A673 (cell line): ENCODE measurements around the gene MAP2K3. TPM values are rescaled to one million over a fixed set of nuclear protein-coding genes. Genes with fewer than 3 reads are reported as not detected.

Source experiments
- BruUV-seq: library from RNA; stranded (reverse); fragments of 400-500 nt; replicated peaks from 2 replicates; lab custom pipeline; 2021; lab: Mats Ljungman, UMichigan
- CTCF ChIA-PET: fragments of 300-600 bp; sonication (Branson Sonifier 250); formaldehyde crosslinking; loops from one replicate; lab custom pipeline; 2022; ENCODE audit warnings: antibody characterized with exemption; lab: Charles Lee
- POLR2A ChIA-PET: fragments of 300-600 bp; sonication (Branson Sonifier 250); formaldehyde crosslinking; loops from one replicate; lab custom pipeline; 2022; ENCODE audit warnings: antibody characterized with exemption; ENCODE audit not compliant: low non-redundant PET; lab: Charles Lee
- DNase-seq: peaks from one replicate; pipeline ENCODE4 v3.0.0-alpha.2; 2015; ENCODE audit warnings: low spot score
- H3K27ac ChIP-seq: fragments of 200-600 bp; sonication (generic); 2 replicates; pipeline ENCODE4 v1.5.1; 2016; ENCODE audit warnings: mixed run types, low read depth, mild to moderate bottlenecking, mixed read lengths, antibody characterized with exemption, low read length; ENCODE audit not compliant: poor library complexity, severe bottlenecking
- H3K27me3 ChIP-seq: fragments of 200-600 bp; sonication (generic); replicated peaks from 2 replicates; pipeline ENCODE4 v1.6.1; 2017; ENCODE audit warnings: mixed run types, low read depth, mild to moderate bottlenecking, mixed read lengths, antibody characterized with exemption, low read length; ENCODE audit not compliant: insufficient read depth, poor library complexity
- H3K36me3 ChIP-seq: fragments of 200-600 bp; sonication (generic); 2 replicates; pipeline ENCODE4 v1.6.1; 2016; ENCODE audit warnings: mixed run types, mild to moderate bottlenecking, mixed read lengths, antibody characterized with exemption, low read length; ENCODE audit not compliant: insufficient read depth, poor library complexity, severe bottlenecking
- H3K4me1 ChIP-seq: fragments of 200-600 bp; sonication (generic); 2 replicates; pipeline ENCODE4 v1.6.1; 2017; ENCODE audit warnings: mixed run types, mild to moderate bottlenecking, mixed read lengths, antibody characterized with exemption, low read length; ENCODE audit not compliant: insufficient read depth, poor library complexity, severe bottlenecking
- H3K4me3 ChIP-seq: fragments of 200-600 bp; sonication (generic); 2 replicates; pipeline ENCODE4 v1.5.1; 2016; ENCODE audit warnings: low read depth, mixed run types, mild to moderate bottlenecking, mixed read lengths, low read length; ENCODE audit not compliant: poor library complexity, severe bottlenecking
- H3K9me3 ChIP-seq: fragments of 200-600 bp; sonication (generic); 2 replicates; pipeline ENCODE4 v1.6.1; 2016; ENCODE audit warnings: mixed run types, low read depth, mild to moderate bottlenecking, mixed read lengths, antibody characterized with exemption, low read length; ENCODE audit not compliant: poor library complexity, severe bottlenecking
- EZH2 ChIP-seq: fragments of 200-600 bp; sonication (generic); IDR thresholded peaks from 2 replicates; pipeline ENCODE4 v1.6.1; 2017; ENCODE audit warnings: borderline replicate concordance, low read depth, mild to moderate bottlenecking, mixed read lengths, antibody characterized with exemption, low read length; ENCODE audit not compliant: poor library complexity, severe bottlenecking
- intact Hi-C: fragments of 100-400 bp; cut with micrococcal nuclease; formaldehyde crosslinking; loops from one replicate; pipeline ENCODE4 v1.10.0; 2022; ENCODE audit not compliant: unreplicated experiment
- total RNA-seq: library from RNA; stranded (reverse); gene quantifications from 2 replicates; pipeline ENCODE4 v1.2.3, GENCODE V29; 2021
- TF ChIP-seq, protein P1 (sequence below): fragments of 300-800, 200-600 bp; sonication (generic); conservative IDR thresholded peaks from 2 replicates; pipeline ENCODE4 v1.5.1; 2017; ENCODE audit warnings: low read depth, mild to moderate bottlenecking, antibody characterized with exemption, low read length, moderate library complexity, mixed read lengths

The MAP2K3 gene
- total RNA-seq, 1 experiment from 2014 or later: 44.0 TPM

DNA sequence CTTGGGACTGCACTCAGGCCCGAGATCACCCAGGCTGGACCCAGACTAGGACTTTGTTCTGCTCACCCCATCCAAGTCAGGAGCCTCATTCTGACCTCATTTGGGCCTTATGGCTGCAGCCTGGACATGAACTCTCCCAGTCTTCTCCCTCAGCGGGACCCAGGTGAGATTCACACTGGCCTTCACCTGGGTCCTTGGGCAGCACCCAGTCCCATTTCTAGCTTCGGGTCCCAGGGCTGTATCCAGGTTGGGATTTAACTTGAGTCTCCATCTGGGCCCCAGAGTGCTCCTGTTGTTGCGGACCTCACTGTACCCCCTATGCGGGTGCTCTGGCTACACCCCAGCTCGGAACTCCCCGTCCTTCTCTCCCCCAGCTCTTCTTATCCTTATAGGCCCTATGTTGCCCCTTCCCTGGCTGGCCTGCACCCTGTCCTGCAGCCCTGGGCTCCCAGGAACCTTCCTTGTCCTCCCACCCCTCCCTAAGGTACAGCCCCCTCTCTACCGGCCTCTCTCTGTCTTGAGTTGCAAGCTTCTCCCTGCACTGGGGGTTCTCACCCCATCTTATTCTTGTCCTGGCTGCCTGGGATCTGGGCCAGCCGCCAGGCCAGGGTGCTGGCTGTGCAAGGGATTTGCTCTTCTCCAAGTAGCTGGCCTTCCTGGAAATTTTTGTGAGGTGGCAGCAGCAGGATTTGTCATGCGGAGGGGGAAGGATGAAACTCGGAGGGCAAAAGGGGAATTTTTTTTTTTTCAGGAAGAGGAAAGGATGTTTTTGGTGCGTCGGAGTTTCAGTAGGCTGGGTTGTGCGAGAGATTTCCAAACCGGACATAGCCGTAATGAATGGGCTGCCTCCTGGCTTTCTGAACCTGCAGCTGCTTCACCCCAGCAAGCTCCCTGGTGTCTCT is 904 bp downstream of the MAP2K3 start:
- ChIA-PET POLR2A (interaction anchor here (0.6 kb wide), 1 partner anchor 186 kb away, joined by 13 read pairs; no protein-coding TSS in a partner anchor), CTCF (no interaction called here)
- Histone ChIP-seq H3K27me3 (no peaks in the 10 kb centered on the region), H3K4me1 (peaks cover 36% of the 10 kb centered on the region), H3K27ac (peak overlapping the region; percentile 94), H3K9me3 (no peaks in the 10 kb centered on the region), H3K4me3 (peak overlapping the region; percentile 88), H3K36me3 (no peaks in the 10 kb centered on the region)
- no peak for TF ChIP-seq EZH2
- TF ChIP-seq, protein P1, sequence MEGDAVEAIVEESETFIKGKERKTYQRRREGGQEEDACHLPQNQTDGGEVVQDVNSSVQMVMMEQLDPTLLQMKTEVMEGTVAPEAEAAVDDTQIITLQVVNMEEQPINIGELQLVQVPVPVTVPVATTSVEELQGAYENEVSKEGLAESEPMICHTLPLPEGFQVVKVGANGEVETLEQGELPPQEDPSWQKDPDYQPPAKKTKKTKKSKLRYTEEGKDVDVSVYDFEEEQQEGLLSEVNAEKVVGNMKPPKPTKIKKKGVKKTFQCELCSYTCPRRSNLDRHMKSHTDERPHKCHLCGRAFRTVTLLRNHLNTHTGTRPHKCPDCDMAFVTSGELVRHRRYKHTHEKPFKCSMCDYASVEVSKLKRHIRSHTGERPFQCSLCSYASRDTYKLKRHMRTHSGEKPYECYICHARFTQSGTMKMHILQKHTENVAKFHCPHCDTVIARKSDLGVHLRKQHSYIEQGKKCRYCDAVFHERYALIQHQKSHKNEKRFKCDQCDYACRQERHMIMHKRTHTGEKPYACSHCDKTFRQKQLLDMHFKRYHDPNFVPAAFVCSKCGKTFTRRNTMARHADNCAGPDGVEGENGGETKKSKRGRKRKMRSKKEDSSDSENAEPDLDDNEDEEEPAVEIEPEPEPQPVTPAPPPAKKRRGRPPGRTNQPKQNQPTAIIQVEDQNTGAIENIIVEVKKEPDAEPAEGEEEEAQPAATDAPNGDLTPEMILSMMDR: no peak
- intact Hi-C loops: loop anchor here (2.0 kb wide), 1 partner anchor 243 kb away; the partner anchor contains the start of gene USP22
- no TSS peak for BruUV-seq
- peak; percentile 30 for DNase-seq

DNA sequence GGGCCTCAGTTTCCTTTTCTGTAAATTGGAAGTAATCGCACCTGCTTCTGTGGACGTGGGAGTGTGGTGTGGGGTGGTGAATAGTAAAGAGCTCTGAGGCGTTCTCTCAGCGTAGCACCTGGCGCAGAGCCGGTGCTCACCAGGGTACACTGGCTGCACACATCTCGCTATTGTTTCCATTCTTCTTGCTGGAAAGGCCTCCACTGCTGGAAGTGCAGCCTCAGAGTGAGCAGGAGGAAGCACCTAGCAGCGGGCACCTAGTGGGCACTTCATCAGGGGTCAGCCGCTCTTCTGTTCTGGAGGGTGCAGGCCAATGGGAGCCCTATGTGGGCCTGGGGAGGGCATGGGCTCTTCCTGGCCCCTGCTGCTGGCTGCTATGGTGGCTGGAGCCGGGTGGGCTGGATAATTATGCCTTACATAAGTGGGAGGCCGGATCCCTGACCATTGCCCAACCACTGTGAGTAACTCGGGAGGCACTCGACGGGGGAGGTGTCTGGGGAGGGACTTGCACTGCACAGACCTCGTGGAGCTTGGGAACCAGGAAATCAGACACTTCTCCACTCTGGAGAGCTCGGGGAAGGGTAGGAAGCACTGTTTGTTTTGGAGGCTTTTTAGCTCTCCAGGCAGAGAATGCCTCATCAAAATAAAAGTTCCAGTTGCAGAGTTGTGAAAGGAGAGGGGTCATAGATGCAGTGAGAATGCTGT is 1.7 kb downstream of the MAP2K3 start:
- H3K27me3 ChIP-seq: no peaks in the 10 kb centered on the region
- H3K4me3 ChIP-seq: peak overlapping the region; percentile 88
- DNase-seq: peak; percentile 76
- H3K36me3 ChIP-seq: no peaks in the 10 kb centered on the region
- TF ChIP-seq, protein P1: no peak
- no peak for TF ChIP-seq EZH2
- peak overlapping the region; percentile 94 for H3K27ac ChIP-seq
- ChIA-PET POLR2A (interaction anchor here (0.6 to 1.2 kb wide), 2 partner anchors 160 to 187 kb away, joined by 3 to 13 read pairs; partner anchors contain the start of gene DHRS7B), CTCF (interaction anchor here (0.6 kb wide), 1 partner anchor 71 kb away, joined by 3 read pairs; no protein-coding TSS in a partner anchor)
- intact Hi-C loops: no loop called here
- peaks cover 36% of the 10 kb centered on the region for H3K4me1 ChIP-seq
- BruUV-seq: TSS peak; percentile 69
- H3K9me3 ChIP-seq: no peaks in the 10 kb centered on the region

DNA sequence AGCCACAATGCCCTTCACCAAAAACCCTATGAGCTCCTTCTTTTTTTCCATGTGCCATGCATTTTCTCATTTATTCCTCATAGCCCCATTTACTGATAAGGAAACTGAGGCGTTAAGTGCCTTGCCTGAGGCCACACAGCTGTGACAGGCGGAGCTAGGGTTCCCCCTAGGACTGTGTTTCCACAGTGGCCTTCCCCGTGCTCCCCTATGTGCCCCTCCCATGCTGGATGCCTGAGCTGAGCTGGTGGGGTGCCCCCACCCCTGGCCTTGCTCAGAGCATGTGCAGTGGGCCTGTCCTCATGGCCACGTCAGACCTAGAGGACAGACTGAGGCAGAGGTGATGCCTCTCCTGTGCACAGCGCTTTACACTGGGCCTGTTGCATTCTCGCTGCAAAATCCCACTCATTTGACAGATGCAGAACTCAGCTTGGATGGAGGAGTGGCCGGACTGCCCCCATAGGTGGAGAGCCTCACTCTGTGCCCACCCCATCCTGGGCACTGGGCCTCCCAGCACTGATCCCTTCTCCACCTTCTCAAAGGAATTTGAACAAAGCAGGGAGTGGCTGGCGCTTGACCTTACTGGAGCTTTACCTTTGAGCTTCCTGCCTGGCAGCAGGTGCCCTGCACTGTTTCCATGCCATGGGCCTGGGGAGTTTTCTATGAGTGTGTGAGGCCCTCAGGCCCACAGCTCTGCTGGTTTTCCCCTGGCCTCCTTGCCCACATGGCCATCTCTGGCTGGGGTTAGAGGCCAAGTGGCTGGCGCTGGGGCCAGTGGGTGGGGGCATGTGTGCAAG is 2.6 kb downstream of the MAP2K3 start:
- TF ChIP-seq, protein P1: no peak
- TF ChIP-seq EZH2: no peak

More for the DNA sequence above, 2.6 kb downstream of the MAP2K3 start:
- Histone ChIP-seq H3K27me3 (no peaks in the 10 kb centered on the region), H3K4me1 (peaks cover 32% of the 10 kb centered on the region), H3K27ac (peak overlapping the region; percentile 94), H3K36me3 (no peaks in the 10 kb centered on the region), H3K4me3 (peak overlapping the region; percentile 88), H3K9me3 (no peaks in the 10 kb centered on the region)
- ChIA-PET POLR2A (interaction anchor here (1.2 kb wide), 1 partner anchor 160 kb away, joined by 3 read pairs; the partner anchor contains the start of gene DHRS7B), CTCF (interaction anchor here (1.1 kb wide), 1 partner anchor 168 kb away, joined by 13 read pairs; no protein-coding TSS in a partner anchor)
- DNase-seq: no peak
- intact Hi-C loops: no loop called here
- BruUV-seq: no TSS peak
